NT2/D1 (cell line): ENCODE results near the gene SLC1A2.

Experiments used
- DNase-seq: peaks from one replicate; pipeline ENCODE4 v3.0.0-alpha.2; 2011; ENCODE audit warnings: low read depth, low spot score
- H3K27me3 ChIP-seq: 2 replicates; pipeline ENCODE4 v1.6.0; 2011; ENCODE audit warnings: mild to moderate bottlenecking; ENCODE audit not compliant: insufficient read length, insufficient read depth
- H3K36me3 ChIP-seq: 2 replicates; pipeline ENCODE4 v1.6.1; 2011; ENCODE audit warnings: mild to moderate bottlenecking, low read length, mixed read lengths; ENCODE audit not compliant: insufficient read depth, insufficient read length
- H3K4me1 ChIP-seq: 2 replicates; pipeline ENCODE4 v1.5.1; 2011; ENCODE audit not compliant: insufficient read depth, insufficient read length
- H3K4me3 ChIP-seq: 2 replicates; pipeline ENCODE4 v1.5.1; 2011; ENCODE audit warnings: low read depth; ENCODE audit not compliant: insufficient read length
- H3K9ac ChIP-seq: 2 replicates; pipeline ENCODE4 v1.6.0; 2011; ENCODE audit warnings: low read depth; ENCODE audit not compliant: insufficient read length
- H3K9me3 ChIP-seq: 2 replicates; pipeline ENCODE4 v1.5.1; 2011; ENCODE audit warnings: mild to moderate bottlenecking, low read length; ENCODE audit not compliant: insufficient read depth
- SUZ12 ChIP-seq: IDR thresholded peaks from 2 replicates; pipeline ENCODE4 v1.6.1; 2011; ENCODE audit not compliant: insufficient read length, insufficient read depth; ENCODE audit errors: extremely low read depth
- YY1 ChIP-seq: IDR thresholded peaks from 2 replicates; pipeline ENCODE4 v1.6.1; 2011; ENCODE audit not compliant: insufficient read length, insufficient read depth
- ZNF274 ChIP-seq: IDR thresholded peaks from 2 replicates; pipeline ENCODE4 v1.6.1; 2011; ENCODE audit warnings: mild to moderate bottlenecking, low read depth, low read length

The SLC1A2 gene

GRCh38 chr11:35259529-35259928, 159.8 kb downstream of the SLC1A2 start:
- H3K36me3 ChIP-seq, result no peaks in the 10 kb centered on the region
- no peak overlapping the region for H3K9ac ChIP-seq
- no peak for TF ChIP-seq ZNF274
- no peak for TF ChIP-seq YY1
- TF ChIP-seq SUZ12, result no peak
- H3K9me3 ChIP-seq, result no peaks in the 10 kb centered on the region
- no peaks in the 10 kb centered on the region for H3K27me3 ChIP-seq
- no peaks in the 10 kb centered on the region for H3K4me1 ChIP-seq
- no peak overlapping the region for H3K4me3 ChIP-seq
- DNase-seq, result no peak

DNA sequence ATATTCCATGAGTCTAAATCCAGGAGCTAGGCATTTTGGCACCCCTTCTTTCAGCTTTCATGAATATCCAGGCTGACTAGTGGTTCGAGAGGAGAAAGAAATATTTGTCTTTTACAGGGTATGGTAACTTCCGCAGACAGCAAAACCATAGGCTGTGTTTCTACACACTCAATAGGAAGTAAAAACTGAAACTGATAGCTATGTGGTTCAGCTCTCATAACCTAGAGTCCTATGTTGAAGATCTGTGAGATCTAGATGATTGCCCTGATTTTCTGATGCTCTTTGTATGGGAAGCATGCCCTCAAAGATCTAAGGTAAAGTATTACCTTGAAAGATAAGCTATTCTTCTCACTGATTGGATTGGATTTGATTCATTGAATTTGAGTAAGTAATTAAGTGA, 162.1 kb downstream of the SLC1A2 start:
- TF ChIP-seq SUZ12 (no peak), ZNF274 (no peak), YY1 (no peak)
- H3K4me1 ChIP-seq, result no peaks in the 10 kb centered on the region
- DNase-seq, result no peak
- no peaks in the 10 kb centered on the region for H3K9me3 ChIP-seq
- H3K9ac ChIP-seq, result no peak overlapping the region
- no peak overlapping the region for H3K4me3 ChIP-seq
- no peaks in the 10 kb centered on the region for H3K36me3 ChIP-seq
- no peaks in the 10 kb centered on the region for H3K27me3 ChIP-seq

DNA sequence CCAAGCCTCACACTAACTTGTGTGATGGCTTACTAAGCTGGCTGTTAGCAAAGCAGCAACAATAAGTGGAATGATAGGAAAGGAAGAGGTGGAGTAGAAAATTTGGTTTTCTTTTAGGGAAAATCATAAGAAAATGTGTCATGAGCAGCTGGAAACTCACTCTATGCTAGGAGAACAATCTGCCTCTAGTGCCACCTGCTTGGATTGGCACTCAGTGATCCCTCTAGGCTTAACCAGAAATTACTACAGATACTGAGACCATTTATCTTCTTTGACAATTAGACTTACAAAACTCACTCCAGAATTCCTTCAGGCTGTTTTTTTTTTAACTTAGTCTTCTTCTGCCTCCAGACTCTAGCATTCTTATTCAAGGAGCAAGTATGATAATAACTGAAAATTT, 163.1 kb downstream of the SLC1A2 start:
- no peaks in the 10 kb centered on the region for H3K27me3 ChIP-seq
- DNase-seq, result no peak
- no peaks in the 10 kb centered on the region for H3K36me3 ChIP-seq
- H3K9me3 ChIP-seq, result no peaks in the 10 kb centered on the region
- TF ChIP-seq YY1 (no peak), SUZ12 (no peak), ZNF274 (no peak)
- H3K4me3 ChIP-seq, result no peak overlapping the region
- no peak overlapping the region for H3K9ac ChIP-seq
- H3K4me1 ChIP-seq, result no peaks in the 10 kb centered on the region

DNA sequence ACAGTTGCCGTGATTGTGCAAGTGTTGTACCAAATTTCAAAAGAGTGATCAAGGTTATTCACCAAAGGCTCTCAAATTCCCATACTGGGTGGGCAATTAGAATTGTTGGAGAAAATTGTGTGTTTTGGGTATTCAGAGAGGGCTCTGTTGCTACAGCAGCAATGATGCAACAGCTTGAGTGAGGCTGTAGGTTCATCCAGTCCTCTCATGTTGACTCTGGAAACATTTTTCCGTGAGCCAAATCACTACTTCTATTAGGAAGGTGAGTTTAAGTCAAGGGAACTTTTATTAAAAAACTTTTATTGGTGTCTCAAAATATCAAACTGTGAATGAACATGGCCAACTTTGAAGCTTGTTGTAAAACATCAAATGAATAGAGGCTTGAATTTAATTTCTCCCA, 163.8 kb downstream of the SLC1A2 start:
- no peak overlapping the region for H3K4me3 ChIP-seq
- TF ChIP-seq SUZ12 (no peak), ZNF274 (no peak), YY1 (no peak)
- H3K27me3 ChIP-seq, result no peaks in the 10 kb centered on the region
- DNase-seq, result no peak
- H3K9me3 ChIP-seq, result no peaks in the 10 kb centered on the region
- no peaks in the 10 kb centered on the region for H3K36me3 ChIP-seq
- no peak overlapping the region for H3K9ac ChIP-seq
- no peaks in the 10 kb centered on the region for H3K4me1 ChIP-seq

- no peak for DNase-seq
- Histone ChIP-seq H3K4me3 (no peak overlapping the region), H3K9me3 (no peaks in the 10 kb centered on the region), H3K36me3 (no peaks in the 10 kb centered on the region), H3K9ac (no peak overlapping the region), H3K27me3 (no peaks in the 10 kb centered on the region), H3K4me1 (no peaks in the 10 kb centered on the region)
- TF ChIP-seq YY1, result no peak
- TF ChIP-seq ZNF274, result no peak
- no peak for TF ChIP-seq SUZ12
These were observed 166.1 kb downstream of the SLC1A2 start for GRCh38 chr11:35253237-35253636.

DNA sequence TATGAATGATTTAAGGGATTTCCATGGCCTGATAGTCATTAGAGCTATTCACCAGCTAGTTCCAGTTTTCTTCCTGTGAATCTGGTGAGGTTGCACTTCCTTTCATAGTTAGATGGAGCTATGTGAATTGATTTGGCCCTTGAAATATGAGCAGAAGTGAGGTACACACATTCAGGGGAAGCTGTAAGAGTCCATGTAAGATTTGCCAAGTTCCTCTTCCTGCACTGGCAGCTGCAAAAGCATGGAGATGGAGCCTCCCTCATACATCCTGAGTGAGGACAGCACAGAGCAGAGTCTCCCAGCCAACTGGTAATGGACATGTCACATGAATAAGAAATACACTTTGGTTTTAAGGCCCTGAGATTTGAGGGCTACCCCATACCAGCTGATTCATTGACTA, 168.7 kb downstream of the SLC1A2 start:
- Histone ChIP-seq H3K4me3 (no peak overlapping the region), H3K36me3 (no peaks in the 10 kb centered on the region), H3K4me1 (no peaks in the 10 kb centered on the region), H3K9ac (no peak overlapping the region), H3K9me3 (no peaks in the 10 kb centered on the region), H3K27me3 (no peaks in the 10 kb centered on the region)
- no peak for DNase-seq
- TF ChIP-seq ZNF274 (no peak), YY1 (no peak), SUZ12 (no peak)

DNA sequence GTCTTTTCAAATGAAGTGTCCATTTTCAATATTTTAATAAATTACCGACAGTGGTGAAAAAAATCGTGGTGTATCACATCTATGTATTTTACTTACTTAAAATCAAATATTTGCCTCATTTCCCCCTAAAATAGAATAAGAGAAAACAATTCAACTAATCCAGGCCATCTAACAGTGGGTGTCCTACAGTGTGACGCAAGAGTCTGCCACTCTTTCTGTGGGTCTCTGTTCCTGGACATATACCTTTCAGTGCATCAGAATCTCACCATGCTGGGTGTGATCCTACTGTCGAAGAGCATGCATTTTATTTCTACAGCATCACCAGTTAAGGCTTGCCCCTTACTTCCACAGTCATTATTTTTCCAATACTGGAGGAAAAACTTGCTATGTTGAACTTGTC, 169.2 kb downstream of the SLC1A2 start:
- Histone ChIP-seq H3K4me1 (no peaks in the 10 kb centered on the region), H3K36me3 (no peaks in the 10 kb centered on the region), H3K4me3 (no peak overlapping the region), H3K27me3 (no peaks in the 10 kb centered on the region), H3K9ac (no peak overlapping the region), H3K9me3 (no peaks in the 10 kb centered on the region)
- no peak for TF ChIP-seq ZNF274
- no peak for TF ChIP-seq YY1
- TF ChIP-seq SUZ12, result no peak
- DNase-seq, result no peak

DNA sequence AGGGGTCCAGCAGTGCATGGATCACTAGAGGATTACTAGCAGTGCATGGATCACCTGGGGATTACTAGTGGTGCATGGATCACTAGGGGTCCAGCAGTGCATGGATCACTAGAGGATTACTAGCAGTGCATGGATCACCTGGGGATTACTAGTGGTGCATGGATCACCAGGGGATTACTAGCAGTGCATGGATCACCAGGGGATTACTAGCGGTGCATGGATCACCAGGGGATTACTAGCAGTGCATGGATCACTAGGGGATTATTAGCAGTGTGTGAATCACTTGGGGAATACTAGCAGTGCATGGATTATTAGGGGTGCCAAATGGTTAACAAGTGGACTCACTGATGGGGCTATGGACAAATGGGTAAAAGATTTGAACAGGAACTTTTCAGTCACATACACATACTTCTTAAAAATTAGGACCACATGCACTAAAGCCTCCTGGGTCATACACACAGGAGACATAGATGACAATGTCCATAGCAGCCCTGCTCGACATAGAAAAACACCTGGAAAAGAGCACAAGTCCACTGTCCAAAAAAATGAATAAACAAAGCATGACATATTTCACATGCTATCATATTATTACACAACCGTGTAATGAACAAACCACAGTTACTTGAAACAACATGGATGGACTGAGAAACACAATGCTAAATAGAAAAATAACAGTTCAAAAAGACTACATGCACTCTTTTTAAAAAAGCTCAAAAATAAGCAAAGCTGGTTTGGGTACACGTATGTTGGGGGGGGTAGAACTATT, 170.6 kb downstream of the SLC1A2 start:
- no peak for DNase-seq
- Histone ChIP-seq H3K9me3 (no peaks in the 10 kb centered on the region), H3K4me1 (no peaks in the 10 kb centered on the region), H3K4me3 (no peak overlapping the region), H3K27me3 (no peaks in the 10 kb centered on the region), H3K9ac (no peak overlapping the region), H3K36me3 (no peaks in the 10 kb centered on the region)
- no peak for TF ChIP-seq ZNF274
- no peak for TF ChIP-seq SUZ12
- no peak for TF ChIP-seq YY1
